Activated effector memory CD4-positive, alpha-beta T cell treated with Interleukin-2 at 50 U/mL for 16 hours (primary cell): ENCODE data around the gene PPP4R2.
"Not testable (repeated sequence)": the region's sequence is repeated elsewhere in the genome, so short reads cannot be mapped to it uniquely, and the experiment has no call there.

Experiments
- DNase-seq: peaks from one replicate; pipeline ENCODE4 v3.0.0-alpha.2; 2020

Gene PPP4R2

DNA sequence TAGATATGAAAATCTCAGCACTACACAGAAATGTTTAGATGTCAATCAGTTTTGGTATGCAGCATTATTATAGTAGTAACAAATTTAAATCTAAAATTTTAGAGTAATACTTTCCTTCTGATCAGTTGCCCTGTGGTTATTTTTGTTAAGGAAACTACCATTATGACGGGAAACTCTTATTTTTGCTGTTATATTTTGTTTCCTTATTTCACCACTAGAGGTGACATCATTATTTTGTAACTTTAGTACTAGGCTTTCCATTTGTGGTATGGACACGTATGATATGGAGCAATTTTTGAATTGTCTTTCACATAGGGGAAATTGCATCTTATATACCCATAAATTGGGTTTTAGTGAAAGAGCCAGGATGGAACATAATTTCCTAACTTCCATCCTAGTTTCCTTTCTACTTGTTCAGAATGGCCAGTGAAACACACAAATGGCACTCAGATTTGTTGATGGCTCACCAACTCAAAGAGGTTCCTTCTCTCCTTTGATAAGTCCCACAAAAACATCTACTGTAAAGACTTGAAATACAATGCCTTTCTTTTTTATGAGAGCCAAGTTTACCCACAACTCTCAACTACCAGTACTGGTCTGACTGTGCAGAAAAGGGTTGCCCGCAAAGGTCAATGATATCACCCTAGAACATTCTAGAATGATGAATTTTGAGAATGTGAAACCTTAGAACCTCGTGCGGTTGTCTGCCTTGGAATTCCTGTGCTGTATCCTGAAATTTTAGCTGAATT is 19.4 kb upstream of the PPP4R2 start:
- DNase-seq = no peak

DNA sequence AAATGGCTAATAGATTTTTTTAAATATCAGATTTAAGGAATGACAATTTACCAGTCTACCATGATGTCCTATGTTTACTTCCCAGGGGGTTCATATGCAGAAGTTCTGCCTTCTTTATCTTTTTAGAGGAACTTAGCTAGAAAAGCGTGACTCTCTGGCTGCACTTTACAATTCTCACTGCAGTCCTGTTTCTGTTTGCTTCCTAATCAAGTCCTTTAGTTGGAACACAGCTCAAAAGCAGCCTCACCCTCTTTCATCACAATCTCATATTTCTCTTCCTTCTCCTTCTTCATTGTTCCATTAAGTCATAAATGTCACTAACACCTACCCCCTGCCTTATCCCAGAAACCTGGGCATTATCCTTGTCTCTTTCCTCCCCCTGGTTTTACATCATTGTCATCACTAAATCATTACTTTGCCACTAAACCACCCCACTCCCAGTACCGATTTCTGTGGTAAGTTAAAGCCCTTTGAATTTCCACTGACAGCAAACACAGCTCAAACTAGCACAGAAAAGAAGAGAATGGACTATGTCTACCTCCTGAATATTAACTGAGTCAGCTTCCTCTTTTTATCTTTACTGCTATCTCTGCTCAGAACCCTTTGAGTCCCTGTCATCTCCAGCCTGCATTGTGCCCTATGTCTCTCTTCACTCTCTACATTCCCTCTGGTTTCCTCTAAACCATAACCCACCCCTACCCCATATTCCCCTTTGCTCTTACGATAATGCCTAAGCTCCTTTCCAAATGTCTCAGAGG is 13.8 kb upstream of the PPP4R2 start:
- no peak for DNase-seq

DNA sequence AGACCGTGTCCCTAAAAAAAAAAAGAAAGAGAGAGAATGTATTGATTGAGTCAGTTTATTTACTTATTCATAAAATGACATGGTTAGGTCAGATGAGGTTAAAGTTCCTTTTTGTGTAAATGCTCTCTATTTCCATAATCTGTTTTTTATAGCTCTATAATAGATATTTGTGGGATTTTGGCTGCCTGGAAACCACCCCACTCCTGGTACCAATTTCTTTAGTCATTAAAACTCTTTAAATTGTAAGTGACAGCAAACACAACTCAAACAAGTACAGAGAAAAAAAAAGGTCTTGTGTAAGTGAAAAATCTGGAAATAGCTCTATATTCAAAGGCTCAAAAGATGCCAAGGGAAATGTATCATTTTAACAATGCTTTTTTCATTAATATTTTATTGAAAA is 11.0 kb upstream of the PPP4R2 start:
- no peak for DNase-seq

DNA sequence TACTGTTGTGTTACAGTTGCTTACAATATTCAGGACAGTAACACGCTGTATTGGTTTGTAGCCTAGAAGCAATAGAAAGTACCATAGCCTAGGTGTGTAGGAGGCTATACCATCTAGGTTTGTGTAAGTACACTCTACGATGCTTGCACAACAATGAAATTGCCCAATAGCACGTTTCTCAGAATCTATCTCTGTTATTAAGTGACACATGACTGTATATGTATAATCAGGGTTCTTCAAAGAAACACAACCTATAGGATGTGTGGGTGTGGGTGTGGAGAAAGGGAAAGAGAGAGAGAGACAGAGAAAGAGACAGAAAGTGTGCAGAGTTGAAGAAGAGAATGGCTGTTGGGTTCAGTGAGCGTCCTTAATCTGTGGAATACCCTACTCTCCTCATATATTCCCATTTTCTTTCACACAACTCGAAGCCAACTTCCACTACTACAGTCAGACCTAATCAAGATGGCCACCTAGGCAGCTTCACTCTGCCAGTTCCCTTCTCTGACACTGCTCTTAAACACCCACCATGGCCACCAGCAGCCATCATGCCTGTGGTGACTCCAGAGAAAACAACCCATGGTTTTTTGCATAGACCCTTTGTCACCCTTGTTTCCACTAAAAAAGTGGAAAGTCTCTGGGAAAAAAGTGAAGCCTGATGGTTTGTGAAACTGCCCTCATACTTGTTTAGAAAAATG is 5.8 kb upstream of the PPP4R2 start:
- DNase-seq = no peak

- no peak for DNase-seq
Observed at GRCh38 chr3:72991522-72991921, 5.1 kb upstream of the PPP4R2 start.

DNA sequence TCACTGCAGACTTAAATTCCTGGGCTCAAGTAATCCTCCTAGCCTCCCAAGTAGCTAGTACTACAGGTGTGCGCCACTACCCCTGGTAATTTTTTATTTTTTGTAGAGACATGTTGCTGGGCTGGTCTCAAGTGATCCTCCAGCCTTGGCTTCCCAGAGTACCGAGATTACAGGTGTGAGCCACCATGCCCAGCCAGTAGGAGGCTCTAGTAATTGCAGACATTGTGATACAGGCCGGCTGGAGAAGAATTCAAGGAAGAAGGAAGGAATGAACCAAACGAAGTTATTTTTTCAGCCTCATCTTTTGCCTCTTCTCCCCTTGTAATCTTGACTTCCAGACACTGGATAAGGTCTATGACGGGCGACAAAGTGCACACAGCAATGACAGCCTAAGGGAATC is 3.2 kb upstream of the PPP4R2 start:
- no peak for DNase-seq

- no peak for DNase-seq
Observed at GRCh38 chr3:72995337-72995736, 1.3 kb upstream of the PPP4R2 start.

DNA sequence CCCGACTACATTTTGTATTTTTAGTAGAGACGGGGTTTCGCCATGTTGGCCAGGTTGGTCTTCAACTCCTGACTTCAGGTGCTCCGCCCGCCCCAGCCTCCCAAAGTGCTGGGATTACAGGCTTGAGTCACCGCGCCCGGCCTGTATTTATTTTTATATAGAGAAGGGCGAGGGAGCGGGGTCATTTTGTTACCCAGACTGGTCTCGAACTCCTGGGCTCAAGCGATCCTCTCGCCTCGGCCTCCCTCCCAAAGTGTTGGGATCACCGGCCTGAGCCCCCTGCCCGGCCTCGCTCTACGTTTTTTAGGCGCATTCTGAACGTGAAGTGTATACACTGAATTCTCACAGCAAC is 514 bp upstream of the PPP4R2 start:
- DNase-seq = no peak

- DNase-seq = no peak
Observed at GRCh38 chr3:72997421-72997961, 880 bp downstream of the PPP4R2 start.

DNA sequence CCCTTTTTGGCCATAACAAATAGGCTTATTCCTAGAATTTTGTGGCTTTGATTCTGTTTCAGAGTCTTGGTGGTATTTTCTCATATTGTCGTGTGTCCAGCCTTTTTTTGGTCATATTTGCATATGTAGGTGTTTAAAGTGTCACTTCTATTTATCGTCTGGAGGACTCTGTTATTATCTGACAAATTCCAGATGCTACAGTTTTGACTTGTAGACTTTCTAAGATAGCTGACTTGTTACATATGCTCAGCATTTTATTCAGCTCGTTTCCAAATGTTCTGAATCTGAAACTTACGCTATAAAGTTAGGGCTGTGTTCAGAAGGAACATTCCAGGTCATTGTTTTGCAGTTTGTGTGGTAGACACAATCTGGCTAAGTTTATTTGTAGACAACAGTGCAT is 1.9 kb downstream of the PPP4R2 start:
- no peak for DNase-seq

GRCh38 chr3:72999951-73000350 is 3.3 kb downstream of the PPP4R2 start:
- DNase-seq = no peak

DNA sequence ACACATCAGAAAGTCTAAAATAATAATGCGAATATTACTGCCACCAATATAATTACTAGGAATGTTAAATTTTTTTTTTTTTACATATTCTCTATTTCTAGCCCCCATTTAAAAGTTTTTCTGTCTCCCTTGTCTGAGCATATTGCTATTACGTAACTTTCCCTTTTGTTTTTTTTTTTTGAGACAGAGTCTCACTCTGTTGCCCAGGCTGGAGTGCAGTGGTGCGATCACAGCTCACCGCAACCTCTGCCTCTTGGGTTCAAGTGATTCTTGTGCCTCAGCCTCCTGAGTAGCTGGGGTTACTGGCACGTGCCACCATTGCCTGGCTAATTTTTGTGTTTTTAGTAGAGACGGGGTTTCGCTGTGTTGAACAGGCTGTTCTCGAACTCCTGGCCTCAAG is 6.4 kb downstream of the PPP4R2 start:
- DNase-seq = not testable (repeated sequence)

DNA sequence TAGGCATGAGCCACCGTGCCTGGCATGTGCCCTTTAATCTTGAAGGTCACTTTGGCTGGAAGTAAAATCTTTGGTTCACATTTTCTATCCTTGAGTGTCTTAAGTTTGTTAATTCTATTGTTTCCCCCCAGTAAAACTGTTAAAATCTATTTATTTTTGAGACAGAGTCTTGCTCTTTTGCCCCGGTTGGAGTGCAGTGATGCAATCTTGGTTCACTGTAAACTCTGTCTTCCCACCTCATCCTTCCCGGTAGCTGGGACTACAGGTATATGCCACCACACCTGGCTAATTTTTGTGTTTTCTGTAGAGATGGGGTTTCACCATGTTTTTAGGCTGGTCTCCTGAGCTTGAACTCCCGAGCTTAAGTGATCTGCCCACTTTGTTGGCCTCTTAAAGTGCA is 7.7 kb downstream of the PPP4R2 start:
- DNase-seq = no peak

GRCh38 chr3:73007992-73008712 is 11.5 kb downstream of the PPP4R2 start:
- no peak for DNase-seq

DNA sequence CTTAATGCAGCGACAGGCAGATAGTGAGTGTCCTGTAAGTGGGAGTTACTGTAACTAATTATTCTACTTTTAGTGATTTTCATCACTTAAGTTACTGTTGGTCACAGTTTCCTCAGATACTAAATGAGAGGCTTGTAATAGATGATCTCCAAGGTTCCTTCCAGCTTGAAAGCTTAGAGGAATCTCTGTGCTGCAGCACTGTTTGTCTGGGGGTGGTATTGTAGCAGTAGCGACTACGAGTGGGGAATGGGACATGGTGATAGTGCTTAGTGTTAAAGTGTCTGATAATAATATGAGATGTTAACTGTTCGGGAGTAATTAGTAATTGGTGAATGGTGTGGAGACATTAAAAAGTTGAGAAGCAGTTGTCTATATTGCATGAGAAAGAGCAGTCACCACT is 12.4 kb downstream of the PPP4R2 start:
- DNase-seq = no peak

GRCh38 chr3:73009750-73010149 is 13.1 kb downstream of the PPP4R2 start:
- DNase-seq = no peak

- DNase-seq = no peak
Observed at GRCh38 chr3:73010158-73010557, 13.5 kb downstream of the PPP4R2 start.

DNA sequence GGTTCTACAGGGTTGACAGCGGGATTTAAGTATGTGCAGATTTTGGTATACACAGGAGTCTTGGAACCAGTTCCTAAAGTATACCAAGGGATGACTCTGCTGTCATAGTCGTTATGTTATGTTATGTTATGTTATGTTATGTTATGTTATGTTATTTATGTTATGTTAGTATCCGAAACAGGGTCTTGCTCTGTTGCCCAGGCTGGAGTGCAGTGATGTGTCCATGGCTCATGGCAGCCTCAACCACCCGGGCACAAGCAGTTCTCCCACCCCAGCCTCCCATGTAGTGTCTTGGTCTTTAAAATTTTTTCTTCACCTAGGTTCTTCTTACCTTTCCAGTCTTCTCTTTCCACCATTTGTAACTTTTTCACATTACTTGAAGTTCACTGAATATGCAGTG is 21.7 kb downstream of the PPP4R2 start:
- DNase-seq = no peak

DNA sequence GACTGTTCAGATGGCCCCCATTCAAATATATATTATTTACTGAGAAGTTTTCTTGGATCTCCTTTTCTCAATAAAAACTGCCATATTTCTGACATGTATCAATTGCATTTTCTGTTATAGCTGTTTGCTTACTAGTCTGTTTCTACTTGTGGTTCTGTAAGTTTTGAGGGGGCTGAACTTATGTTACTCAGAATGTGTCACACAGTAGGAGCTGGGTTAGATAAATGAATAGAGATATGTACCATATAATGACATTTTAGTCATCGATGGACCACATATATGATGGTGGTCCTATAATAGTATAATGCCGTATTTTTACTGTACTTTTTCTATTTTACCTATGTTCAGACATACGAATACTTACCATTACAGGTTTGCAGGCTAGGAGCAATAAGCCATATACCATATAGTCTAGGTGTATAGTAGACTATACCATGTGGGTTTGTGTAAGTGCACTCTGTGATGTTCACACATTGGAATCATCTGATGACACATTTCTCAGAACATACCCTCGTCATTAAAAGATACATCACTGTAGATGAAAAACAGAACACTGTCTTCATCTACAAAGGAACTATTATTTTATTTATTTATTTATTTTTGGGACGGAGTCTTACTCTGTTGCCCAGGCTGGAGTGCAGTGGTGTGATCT is 22.3 kb downstream of the PPP4R2 start:
- no peak for DNase-seq

- no peak for DNase-seq
Observed at GRCh38 chr3:73021301-73021835, 24.8 kb downstream of the PPP4R2 start.

DNA sequence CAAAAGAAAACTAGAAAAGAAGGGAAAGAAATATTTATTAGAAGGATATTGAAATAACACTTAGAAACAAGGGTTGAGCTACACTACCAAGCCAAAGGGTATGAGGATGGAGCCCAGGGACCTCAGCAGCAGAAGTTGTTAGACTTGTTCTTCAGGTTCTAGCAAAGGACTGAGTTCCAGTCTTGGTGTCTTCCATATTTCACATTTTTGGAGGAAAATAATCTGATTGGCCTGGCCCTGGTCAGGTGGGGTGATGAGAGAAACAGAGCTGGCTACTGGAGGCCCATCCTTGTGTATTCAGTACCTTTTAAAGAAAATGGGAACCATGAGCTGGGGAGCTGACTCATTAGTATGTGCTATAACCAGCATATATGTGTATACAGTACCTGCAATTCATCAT is 28.2 kb downstream of the PPP4R2 start:
- DNase-seq = no peak

- DNase-seq = no peak
Observed at GRCh38 chr3:73026111-73026759, 29.6 kb downstream of the PPP4R2 start.
